Type B pancreatic cell (in vitro differentiated cells): ENCODE measurements around the gene NIPA2. TPM values are rescaled to one million over a fixed set of nuclear protein-coding genes. Genes with fewer than 3 reads are reported as not detected.

ENCODE experiments used
- DNase-seq: peaks from one replicate; pipeline ENCODE4 v3.0.0; 2021; ENCODE audit warnings: mixed read lengths; ENCODE audit not compliant: unreplicated experiment; ENCODE audit errors: extremely low spot score
- H3K27ac Mint-ChIP-seq: 2 replicates; pipeline ENCODE4 v1.8.0; 2021; ENCODE audit warnings: mild to moderate bottlenecking, mixed read lengths
- H3K27me3 Mint-ChIP-seq: 2 replicates; pipeline ENCODE4 v1.8.0; 2021; ENCODE audit warnings: mixed read lengths
- H3K36me3 Mint-ChIP-seq: 2 replicates; pipeline ENCODE4 v1.8.0; 2021; ENCODE audit warnings: mixed read lengths
- H3K4me1 Mint-ChIP-seq: one replicate; pipeline ENCODE4 v1.8.0; 2021; ENCODE audit warnings: mixed read lengths; ENCODE audit not compliant: unreplicated experiment
- H3K4me3 Mint-ChIP-seq: 2 replicates; pipeline ENCODE4 v1.8.0; 2021; ENCODE audit warnings: mild to moderate bottlenecking, mixed read lengths
- H3K9me3 Mint-ChIP-seq: 2 replicates; pipeline ENCODE4 v1.8.0; 2021; ENCODE audit warnings: mixed read lengths
- total RNA-seq: library from RNA; stranded (reverse); gene quantifications from 2 replicates; pipeline ENCODE4 v1.2.1, GENCODE V29; 2021; ENCODE audit warnings: low replicate concordance
- TF ChIP-seq, protein P1 (sequence below): fragments of 200-600 bp; sonication (generic); conservative IDR thresholded peaks from 2 replicates; pipeline ENCODE4 v1.5.0; 2021; ENCODE audit warnings: antibody characterized with exemption, mild to moderate bottlenecking

The NIPA2 gene
- total RNA-seq, 1 donor from 2014 or later: 48.7 TPM

DNA sequence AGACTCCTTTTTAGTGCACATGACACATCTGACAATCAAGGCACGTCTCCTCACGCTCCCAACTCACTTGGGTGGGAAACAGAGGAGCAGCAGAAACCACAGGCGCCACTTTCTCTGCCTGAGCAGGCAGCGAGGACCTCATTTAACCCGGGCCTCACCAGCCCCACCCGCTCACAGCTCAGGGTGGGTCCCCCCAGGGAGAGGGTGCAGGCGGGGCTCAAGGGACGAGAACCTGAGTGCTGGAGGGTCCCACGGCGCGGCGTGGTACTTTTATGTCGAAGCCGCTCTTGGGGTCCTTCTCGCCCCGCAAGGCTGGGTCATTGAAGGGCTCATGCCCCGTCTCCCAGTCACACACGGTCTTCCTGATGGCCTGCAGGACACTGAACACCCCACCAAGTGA, 79.1 kb downstream of the NIPA2 start:
- no peaks in the 10 kb centered on the region for H3K9me3 Mint-ChIP-seq
- H3K36me3 Mint-ChIP-seq: peaks cover 19% of the 10 kb centered on the region
- DNase-seq: no peak
- no peak overlapping the region for H3K4me3 Mint-ChIP-seq
- H3K4me1 Mint-ChIP-seq: no peaks in the 10 kb centered on the region
- peak overlapping the region; percentile 9 for H3K27ac Mint-ChIP-seq
- TF ChIP-seq, protein P1, sequence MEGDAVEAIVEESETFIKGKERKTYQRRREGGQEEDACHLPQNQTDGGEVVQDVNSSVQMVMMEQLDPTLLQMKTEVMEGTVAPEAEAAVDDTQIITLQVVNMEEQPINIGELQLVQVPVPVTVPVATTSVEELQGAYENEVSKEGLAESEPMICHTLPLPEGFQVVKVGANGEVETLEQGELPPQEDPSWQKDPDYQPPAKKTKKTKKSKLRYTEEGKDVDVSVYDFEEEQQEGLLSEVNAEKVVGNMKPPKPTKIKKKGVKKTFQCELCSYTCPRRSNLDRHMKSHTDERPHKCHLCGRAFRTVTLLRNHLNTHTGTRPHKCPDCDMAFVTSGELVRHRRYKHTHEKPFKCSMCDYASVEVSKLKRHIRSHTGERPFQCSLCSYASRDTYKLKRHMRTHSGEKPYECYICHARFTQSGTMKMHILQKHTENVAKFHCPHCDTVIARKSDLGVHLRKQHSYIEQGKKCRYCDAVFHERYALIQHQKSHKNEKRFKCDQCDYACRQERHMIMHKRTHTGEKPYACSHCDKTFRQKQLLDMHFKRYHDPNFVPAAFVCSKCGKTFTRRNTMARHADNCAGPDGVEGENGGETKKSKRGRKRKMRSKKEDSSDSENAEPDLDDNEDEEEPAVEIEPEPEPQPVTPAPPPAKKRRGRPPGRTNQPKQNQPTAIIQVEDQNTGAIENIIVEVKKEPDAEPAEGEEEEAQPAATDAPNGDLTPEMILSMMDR: no peak
- no peaks in the 10 kb centered on the region for H3K27me3 Mint-ChIP-seq

Other genes with a start within 250 kb of the NIPA2 start
- gene NIPA1, start 52.0 kb upstream of the NIPA2 start, total RNA-seq: 11.7 and 16.5 TPM in 2 replicates
- gene CYFIP1, start 141.7 kb downstream of the NIPA2 start, total RNA-seq: 108 and 118 TPM in 2 replicates
- 15.3 and 24.6 TPM in 2 replicates for gene TUBGCP5, start 200.9 kb downstream of the NIPA2 start, total RNA-seq